GM12878 (cell line): ENCODE results near the gene SLC28A1.

Source experiments
- BACH1 ChIP-seq: fragments of 450-650 bp; IDR thresholded peaks from 2 replicates; pipeline ENCODE4 v1.6.1; 2017; ENCODE audit warnings: mild to moderate bottlenecking, borderline replicate concordance
- CTCF ChIP-seq, 3 experiments: IDR thresholded peaks in 2 of 3; conservative IDR thresholded peaks in 1 of 3; 2 replicates each; pipeline ENCODE4 v1.5.1; 2011; ENCODE audit warnings: low read depth in 3 of 3, low read length in 3 of 3, mild to moderate bottlenecking in 3 of 3, control low read depth in 2 of 3, moderate library complexity in 2 of 3, inconsistent platforms in 1 of 3, mixed read lengths in 1 of 3; ENCODE audit not compliant: control insufficient read depth in 2 of 3, insufficient read depth in 1 of 3; ENCODE audit errors: extremely low read depth in 1 of 3
- EZH2 ChIP-seq: IDR thresholded peaks from 2 replicates; pipeline ENCODE4 v1.6.1; 2012; ENCODE audit warnings: low read depth, mild to moderate bottlenecking, control low read depth, inconsistent platforms, low read length, borderline replicate concordance; ENCODE audit not compliant: control insufficient read depth
- NRF1 ChIP-seq: conservative IDR thresholded peaks from 2 replicates; pipeline ENCODE4 v1.6.1; 2011; ENCODE audit warnings: mild to moderate bottlenecking, low read depth, low read length, improper control_type of control experiment
- POLR2A ChIP-seq: IDR thresholded peaks from 2 replicates; pipeline ENCODE4 v1.6.1; 2011; ENCODE audit warnings: low read depth, mild to moderate bottlenecking, low read length
- TF ChIP-seq, protein P1 (sequence below): IDR thresholded peaks from 2 replicates; pipeline ENCODE4 v1.6.1; 2011; ENCODE audit warnings: low read depth, mild to moderate bottlenecking, low read length, moderate library complexity, borderline replicate concordance; ENCODE audit errors: extremely low read depth

DNA sequence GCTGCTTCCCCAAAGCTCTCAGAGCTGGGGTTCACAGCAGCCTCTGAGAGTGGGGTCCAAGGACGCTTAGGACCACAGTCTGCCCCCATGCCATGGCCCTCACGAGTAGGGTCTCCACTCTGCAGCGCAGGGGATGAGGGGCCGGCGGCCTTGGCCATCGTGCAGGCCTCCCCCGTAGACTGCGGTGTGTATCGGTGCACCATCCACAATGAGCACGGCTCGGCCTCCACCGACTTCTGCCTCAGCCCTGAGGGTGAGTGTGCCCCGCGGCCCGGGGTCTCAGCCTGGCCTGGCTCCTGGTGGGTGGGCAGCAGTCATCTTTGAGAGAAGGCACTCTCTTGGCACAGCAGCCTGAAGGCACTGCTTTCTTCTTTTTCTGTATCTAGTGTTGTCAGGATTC, 24.8 kb upstream of the SLC28A1 start:
- TF ChIP-seq BACH1: no peak
- no peak for TF ChIP-seq CTCF (IDR thresholded peaks at IDR 0.05 in 2 of 3, conservative IDR thresholded peaks at IDR 0.05 in 1 of 3; ENCODE audit: control insufficient read depth in 2 of 3, extremely low read depth in 1 of 3, insufficient read depth in 1 of 3, low read depth in 3 of 3, low read length in 3 of 3)
- no peak for TF ChIP-seq EZH2
- TF ChIP-seq NRF1: no peak
- TF ChIP-seq, protein P1, sequence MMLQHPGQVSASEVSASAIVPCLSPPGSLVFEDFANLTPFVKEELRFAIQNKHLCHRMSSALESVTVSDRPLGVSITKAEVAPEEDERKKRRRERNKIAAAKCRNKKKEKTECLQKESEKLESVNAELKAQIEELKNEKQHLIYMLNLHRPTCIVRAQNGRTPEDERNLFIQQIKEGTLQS: no peak
- no peak for TF ChIP-seq POLR2A
